K562 (cell line): ENCODE results near the gene CAMK2G. TPM values are rescaled to one million over a fixed set of nuclear protein-coding genes. Genes with fewer than 3 reads are reported as not detected.

ENCODE experiments used
- ATAC-seq: fragments of 200-7000 bp; cut with Tn5 transposase; 3 replicates; pipeline ENCODE4 v1.9.1; 2020; ENCODE audit warnings: moderate library complexity
- BruUV-seq: library from RNA; stranded (reverse); fragments of 400-500 nt; replicated peaks from 2 replicates; lab custom pipeline; 2021; lab: Mats Ljungman, UMichigan
- CTCF ChIA-PET: fragments of 300-600 bp; formaldehyde crosslinking; extraction: SDS; loops from one replicate; lab custom pipeline; 2021; ENCODE audit warnings: low intra/inter-chr PET ratio; lab: Yijun Ruan, JAX
- POLR2A ChIA-PET: fragments of 300-600, 350-650 bp; sonication (Branson Sonifier 250); formaldehyde crosslinking; extraction: SDS; loops from one replicate; lab custom pipeline; 2021; ENCODE audit warnings: antibody characterized with exemption, inconsistent platforms; lab: Yijun Ruan, JAX
- DNase-seq, 4 experiments: peaks; one replicate each; pipeline versions ENCODE4 v3.0.0 to v3.0.0-alpha.2; 2011 to 2018; ENCODE audit warnings: low spot score in 3 of 4, mixed read lengths in 3 of 4; ENCODE audit errors: extremely low read depth in 1 of 4
- FAIRE-seq: peaks from 2 replicates; lab custom pipeline; 2011; peaks lifted over from hg19 to GRCh38; lab: Jason Lieb, UNC
- H2AFZ ChIP-seq: 2 replicates; pipeline ENCODE4 v1.6.0; 2011; ENCODE audit warnings: low read depth, low read length, control low read depth, inconsistent platforms
- H3K27ac ChIP-seq: fragments of 200-600 bp; 3 replicates; pipeline ENCODE4 v1.8.0; 2011; ENCODE audit warnings: low read depth, mild to moderate bottlenecking, control low read depth, inconsistent platforms, low read length, moderate library complexity, mixed read lengths; ENCODE audit errors: extremely low read depth
- H3K27me3 ChIP-seq, 2 experiments: fragments of 300-600 bp in 1 of 2; 2 replicates in 1 of 2; 3 replicates in 1 of 2; pipeline versions ENCODE4 v1.6.0 to v1.8.0; 2011; ENCODE audit warnings: inconsistent platforms in 2 of 2, low read length in 2 of 2, mild to moderate bottlenecking in 1 of 2, mixed read lengths in 1 of 2, moderate library complexity in 1 of 2; ENCODE audit not compliant: control insufficient read depth in 2 of 2, insufficient read depth in 2 of 2
- H3K36me3 ChIP-seq: fragments of 300-600 bp; 3 replicates; pipeline ENCODE4 v1.8.0; 2011; ENCODE audit warnings: mild to moderate bottlenecking, low read length, inconsistent platforms; ENCODE audit not compliant: control insufficient read depth, insufficient read depth
- H3K4me1 ChIP-seq, 2 experiments: fragments of 200-600 bp in 1 of 2; replicated peaks in 1 of 2; 2 replicates in 1 of 2; 3 replicates in 1 of 2; pipeline versions ENCODE4 v1.5.1 to v1.8.0; 2011; ENCODE audit warnings: inconsistent platforms in 2 of 2, low read length in 2 of 2, mild to moderate bottlenecking in 1 of 2, mixed read lengths in 1 of 2, moderate library complexity in 1 of 2; ENCODE audit not compliant: control insufficient read depth in 2 of 2, insufficient read depth in 2 of 2
- H3K4me2 ChIP-seq: 2 replicates; pipeline ENCODE4 v1.6.1; 2011; ENCODE audit warnings: low read length, control low read depth, inconsistent platforms, mixed read lengths; ENCODE audit not compliant: insufficient read depth
- H3K4me3 ChIP-seq: fragments of 200-600 bp; sonication (generic), shearing (Covaris generic); 2 replicates; pipeline ENCODE4 v1.5.1; 2016; ENCODE audit warnings: control low read depth, inconsistent platforms
- H3K79me2 ChIP-seq: fragments of 200-600 bp; 3 replicates; pipeline ENCODE4 v1.8.0; 2011; ENCODE audit warnings: low read length, inconsistent platforms; ENCODE audit not compliant: control insufficient read depth, insufficient read depth
- H3K9ac ChIP-seq, 2 experiments: 2 replicates each; pipeline versions ENCODE4 v1.6.0 to v1.6.1; 2011; ENCODE audit warnings: low read depth in 2 of 2, low read length in 2 of 2, control low read depth in 1 of 2, inconsistent platforms in 1 of 2, mild to moderate bottlenecking in 1 of 2, mixed read lengths in 1 of 2; ENCODE audit not compliant: insufficient read depth in 1 of 2
- H3K9me1 ChIP-seq: one replicate; pipeline ENCODE4 v1.6.0; 2011; ENCODE audit warnings: inconsistent platforms, mild to moderate bottlenecking, low read length, moderate library complexity; ENCODE audit not compliant: control insufficient read depth, insufficient read depth
- H3K9me3 ChIP-seq: replicated peaks from 2 replicates; pipeline ENCODE4 v1.5.1; 2011; ENCODE audit warnings: low read depth, low read length, inconsistent platforms; ENCODE audit not compliant: control insufficient read depth, insufficient read depth
- H4K20me1 ChIP-seq: replicated peaks from 2 replicates; pipeline ENCODE4 v1.6.1; 2011; ENCODE audit warnings: low read length, inconsistent platforms, mixed read lengths; ENCODE audit not compliant: control insufficient read depth, insufficient read depth
- MED1 ChIP-seq: sonication (generic); formaldehyde crosslinking; IDR thresholded peaks from 2 replicates; pipeline ENCODE4 v1.8.1; 2023; ENCODE audit warnings: missing genetic modification reagents, borderline replicate concordance
- OTX1 ChIP-seq: fragments of 450-650 bp; formaldehyde crosslinking; IDR thresholded peaks from 2 replicates; pipeline ENCODE4 v1.4.0; 2022; ENCODE audit warnings: mild to moderate bottlenecking
- PATZ1 ChIP-seq: fragments of 250-450 bp; sonication (Bioruptor Pico); IDR thresholded peaks from 2 replicates; pipeline ENCODE4 v1.5.0; 2020; ENCODE audit warnings: mild to moderate bottlenecking, borderline replicate concordance
- POLR2G ChIP-seq: fragments of 200-400 bp; formaldehyde crosslinking; IDR thresholded peaks from 2 replicates; pipeline ENCODE4 v1.6.1; 2017; ENCODE audit warnings: low read depth, mild to moderate bottlenecking, antibody characterized with exemption, low read length, moderate library complexity
- RAD21 ChIP-seq, 2 experiments: fragments of 250-450 bp in 1 of 2; fragments of 450-650 bp in 1 of 2; sonication (Bioruptor Pico) in 1 of 2; formaldehyde crosslinking in 1 of 2; IDR thresholded peaks in 1 of 2; conservative IDR thresholded peaks in 1 of 2; 2 replicates each; pipeline versions ENCODE4 v1.4.0 to v1.8.0; 2020 to 2022; ENCODE audit warnings: mild to moderate bottlenecking in 2 of 2, moderate library complexity in 1 of 2
- RNF219 ChIP-seq: fragments of 250-450 bp; sonication (Bioruptor Pico); IDR thresholded peaks from 2 replicates; pipeline ENCODE4 v1.5.0; 2022; ENCODE audit warnings: mild to moderate bottlenecking
- SAFB2 ChIP-seq: fragments of 200-400 bp; formaldehyde crosslinking; IDR thresholded peaks from 2 replicates; pipeline ENCODE4 v1.6.1; 2018; ENCODE audit warnings: borderline replicate concordance, low read length, low read depth, moderate library complexity; ENCODE audit not compliant: severe bottlenecking
- ZBTB5 ChIP-seq: fragments of 450-650 bp; IDR thresholded peaks from 2 replicates; pipeline ENCODE4 v1.6.1; 2017; ENCODE audit warnings: antibody characterized with exemption
- ZNF695 ChIP-seq: fragments of 450-650 bp; formaldehyde crosslinking; IDR thresholded peaks from 2 replicates; pipeline ENCODE4 v1.4.0; 2020; ENCODE audit warnings: mild to moderate bottlenecking, moderate library complexity
- WGBS: fragments of 100-300 bp; shearing (Covaris generic); methylation state at CpG from one replicate; pipeline ENCODE4 v1.1.6; 2016; ENCODE audit warnings: low coverage, mixed read lengths; ENCODE audit not compliant: insufficient coverage; ENCODE audit errors: missing lambda C conversion rate; 5-methylcytosine and 5-hydroxymethylcytosine counted together
- in situ Hi-C: fragments of 300-500 bp; cut with MboI; formaldehyde crosslinking; loops from 4 replicates; pipeline ENCODE4 v1.15.0; 2018; ENCODE audit warnings: inconsistent platforms, mixed read lengths
- intact Hi-C: fragments of 100-400 bp; cut with micrococcal nuclease; formaldehyde crosslinking; loops from 2 replicates; pipeline ENCODE4 v1.14.2; 2022
- polyA plus RNA-seq, 8 experiments: library from polyadenylated mRNA; depleted of rRNA in 4 of 8; stranded (reverse) in 5 of 8; unstranded in 3 of 8; fragments of >200 nt; fragmentation: Nextera tagmentation in 2 of 8; fragmentation: Illumina TruSeq in 1 of 8; extraction: Ambion mirVana in 2 of 8; extraction: Trizol in 1 of 8; gene quantifications; 2 replicates each; pipeline versions ENCODE4 v1.2.1 to v1.2.3, GENCODE V29; 2011 to 2014; ENCODE audit warnings: inconsistent platforms in 1 of 8, missing spikeins in 1 of 8
- total RNA-seq, 7 experiments: library from RNA; depleted of rRNA in 6 of 7; stranded (reverse); fragments of >200 nt in 6 of 7; fragmentation: Illumina TruSeq in 2 of 7; extraction: Trizol in 2 of 7; gene quantifications; 2 replicates each; pipeline versions ENCODE4 v1.2.1 to v1.2.3, GENCODE V29; 2011 to 2021; ENCODE audit warnings: low replicate concordance in 1 of 7

The CAMK2G gene
- total and polyA plus RNA-seq, 9 of the 15 experiments (the other 6 are each of a cell fraction or from before 2014, with no cell fraction given): 9.0 to 37.9 (median 32.6) TPM

DNA sequence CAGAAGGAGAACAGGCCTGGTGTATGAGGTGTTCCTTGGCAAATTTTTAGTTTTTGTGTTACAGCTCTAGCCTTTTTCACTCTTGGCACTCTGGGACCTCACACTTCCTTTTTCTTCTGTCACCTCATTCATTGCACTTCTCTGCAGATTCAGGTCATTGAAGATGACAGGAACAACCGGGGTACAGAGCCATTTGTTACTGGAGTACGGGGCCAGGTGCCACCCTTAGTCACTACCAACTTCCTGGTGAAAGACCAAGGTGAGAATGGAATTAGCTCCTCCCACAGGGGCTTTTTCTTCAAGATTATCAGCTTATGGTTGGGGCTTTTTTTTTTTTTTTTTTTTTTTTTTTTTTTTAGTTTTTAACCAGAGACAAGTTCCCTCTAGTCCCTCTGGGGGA is 111.0 kb downstream of the CAMK2G start (continued):
- TF ChIP-seq RNF219 (CRISPR knock-in tag) (no peak), ZBTB5 (no peak), RAD21 (CRISPR knock-in tag; conservative IDR thresholded peaks at IDR 0.05 in 1 of 2, IDR thresholded peaks at IDR 0.05 in 1 of 2) (no peak), MED1 (CRISPR knock-in tag) (no peak), ZNF695 (no peak), OTX1 (CRISPR knock-in tag) (no peak)

DNA sequence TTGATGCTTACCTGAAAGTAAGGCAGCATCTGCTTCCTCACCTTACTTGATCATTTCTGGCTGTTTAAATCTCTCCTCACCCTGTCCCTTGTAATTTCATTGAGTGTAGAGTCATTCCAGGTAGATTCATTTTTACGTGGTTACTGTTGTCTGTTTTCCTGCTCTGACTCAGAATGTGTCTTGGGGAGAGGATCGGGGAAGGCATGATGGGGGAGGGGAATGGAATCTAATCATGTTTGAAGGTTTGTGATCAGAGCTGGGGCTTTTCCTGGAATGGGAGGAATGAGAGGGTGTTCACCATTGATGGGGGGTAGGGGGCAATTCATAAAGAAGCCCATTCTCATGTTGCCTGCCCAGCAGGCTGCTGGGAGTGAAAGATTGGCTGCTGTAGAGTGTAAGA is 111.4 kb downstream of the CAMK2G start:
- CTCF ChIA-PET: no interaction called here
- BruUV-seq: no TSS peak
- POLR2A ChIA-PET: interaction anchor here (0.6 to 9.9 kb wide), 6 partner anchors 7 to 1792 kb away, joined by 3 to 137 read pairs (median 4); partner anchors contain the start of gene SEC24C
- H3K79me2 ChIP-seq: 0 out of 3 replicates have a peak, but pooled peaks cover 3% of the 10 kb centered on the region
- H3K27me3 ChIP-seq: no peaks in the 10 kb centered on the region
- no peaks in the 10 kb centered on the region for H4K20me1 ChIP-seq
- no peak overlapping the region for H3K9ac ChIP-seq
- DNase-seq (no peak), ATAC-seq (no peak), FAIRE-seq (no peak)
- no peaks in the 10 kb centered on the region for H3K9me3 ChIP-seq
- no peak overlapping the region for H3K27ac ChIP-seq
- H2AFZ ChIP-seq: no peak overlapping the region
- H3K4me2 ChIP-seq: no peak overlapping the region
- intact Hi-C loops: no loop called here
- 43% methylated on average over 2 of the region's 2 CpGs for WGBS
- H3K4me3 ChIP-seq: no peak overlapping the region
- peaks cover 3% of the 10 kb centered on the region for H3K9me1 ChIP-seq
- H3K4me1 ChIP-seq: peaks cover 0 to 6% of the 10 kb centered on the region in 2 experiments; a peak in 2 of 5 replicates
- H3K36me3 ChIP-seq: peaks cover 91% of the 10 kb centered on the region
- in situ Hi-C loops: no loop called here
- TF ChIP-seq PATZ1 (CRISPR knock-in tag) (no peak), POLR2G (no peak), SAFB2 (no peak)
